ENCODE measurements around the gene MBD2. TPM values are rescaled to one million over a fixed set of nuclear protein-coding genes. Genes with fewer than 3 reads are reported as not detected.

MBD2 gene
- total and polyA plus RNA-seq, 3 donors from 2014 or later, result 59.1 to 106 (median 66.9) TPM

GRCh38 chr18:54247511-54248175 lies 23.2 kb upstream of the MBD2 start:
- Histone ChIP-seq H3K36me3 (ENCODE audit: low read depth, missing control alignments) (no peaks in the 10 kb centered on the region), H3K27me3 (no peaks in the 10 kb centered on the region), H3K4me1 (no peaks in the 10 kb centered on the region), H3K9me3 (no peaks in the 10 kb centered on the region), H3K27ac (no peak overlapping the region), H3K4me3 (no peak overlapping the region)
- TF ChIP-seq CTCF (IDR thresholded peaks at IDR 0.05), result no peak
- TF ChIP-seq POLR2A (IDR thresholded peaks at IDR 0.05), result no peak
- intact Hi-C loops (cut with DNase I; ENCODE audit: low total_unique reads), result no loop called here
- WGBS, 2 donors, result 67 to 72% methylated on average over 9 of the region's 9 CpGs
- no peak for DNase-seq

GRCh38 chr18:54242327-54242726 lies 17.9 kb upstream of the MBD2 start:
- Histone ChIP-seq H3K9me3 (no peaks in the 10 kb centered on the region), H3K4me3 (peak overlapping the region in 1 of 2 donors; percentile 13), H3K36me3 (ENCODE audit: low read depth, missing control alignments) (no peaks in the 10 kb centered on the region), H3K27ac (no peak overlapping the region), H3K27me3 (no peaks in the 10 kb centered on the region), H3K4me1 (no peaks in the 10 kb centered on the region)
- intact Hi-C loops (cut with DNase I; ENCODE audit: low total_unique reads), result no loop called here
- 66 to 69% methylated on average over 13 to 18 of the region's 19 CpGs for WGBS, 2 donors
- TF ChIP-seq POLR2A (IDR thresholded peaks at IDR 0.05) (no peak), CTCF (IDR thresholded peaks at IDR 0.05) (no peak)
- DNase-seq, result no peak

GRCh38 chr18:54241483-54241882 lies 17.0 kb upstream of the MBD2 start:
- Histone ChIP-seq H3K36me3 (ENCODE audit: low read depth, missing control alignments) (no peaks in the 10 kb centered on the region), H3K4me3 (no peak overlapping the region), H3K27ac (no peak overlapping the region), H3K27me3 (no peaks in the 10 kb centered on the region), H3K9me3 (no peaks in the 10 kb centered on the region), H3K4me1 (no peaks in the 10 kb centered on the region)
- no peak for TF ChIP-seq CTCF (IDR thresholded peaks at IDR 0.05)
- no peak for TF ChIP-seq POLR2A (IDR thresholded peaks at IDR 0.05)
- WGBS, 2 donors, result 78% methylated on average over 4 of the region's 4 CpGs; no CpG with 5 or more reads in 1 of the 2 donors
- no peak for DNase-seq
- intact Hi-C loops (cut with DNase I; ENCODE audit: low total_unique reads), result no loop called here

GRCh38 chr18:54240629-54241107 lies 16.2 kb upstream of the MBD2 start:
- intact Hi-C loops (cut with DNase I; ENCODE audit: low total_unique reads), result no loop called here
- DNase-seq, result no peak
- 93% methylated on average over 7 to 13 of the region's 13 CpGs for WGBS, 2 donors
- Histone ChIP-seq H3K4me3 (no peak overlapping the region), H3K4me1 (no peaks in the 10 kb centered on the region), H3K36me3 (ENCODE audit: low read depth, missing control alignments) (no peaks in the 10 kb centered on the region), H3K27me3 (no peaks in the 10 kb centered on the region), H3K9me3 (no peaks in the 10 kb centered on the region), H3K27ac (no peak overlapping the region)
- TF ChIP-seq CTCF (IDR thresholded peaks at IDR 0.05), result no peak
- TF ChIP-seq POLR2A (IDR thresholded peaks at IDR 0.05), result no peak

- 37 to 39% methylated on average over 2 of the region's 2 CpGs for WGBS, 2 donors
- Histone ChIP-seq H3K4me1 (peaks cover 4% of the 10 kb centered on the region), H3K36me3 (ENCODE audit: low read depth, missing control alignments) (no peaks in the 10 kb centered on the region), H3K9me3 (no peaks in the 10 kb centered on the region), H3K4me3 (no peak overlapping the region), H3K27me3 (no peaks in the 10 kb centered on the region), H3K27ac (no peak overlapping the region)
- intact Hi-C loops (cut with DNase I; ENCODE audit: low total_unique reads), result no loop called here
- TF ChIP-seq CTCF (IDR thresholded peaks at IDR 0.05) (no peak), POLR2A (IDR thresholded peaks at IDR 0.05) (no peak)
- DNase-seq, result no peak
Measured at GRCh38 chr18:54239601-54240000, 15.1 kb upstream of the MBD2 start.
